Effector CD8-positive, alpha-beta T cell (primary cell): ENCODE data around the gene SLC25A42.
"Not testable (repeated sequence)": the region's sequence is repeated elsewhere in the genome, so short reads cannot be mapped to it uniquely, and the experiment has no call there.

Source experiments
- DNase-seq: peaks from one replicate; lab custom pipeline; 2025; lab: John Stamatoyannopoulos, UW

SLC25A42 gene

DNA sequence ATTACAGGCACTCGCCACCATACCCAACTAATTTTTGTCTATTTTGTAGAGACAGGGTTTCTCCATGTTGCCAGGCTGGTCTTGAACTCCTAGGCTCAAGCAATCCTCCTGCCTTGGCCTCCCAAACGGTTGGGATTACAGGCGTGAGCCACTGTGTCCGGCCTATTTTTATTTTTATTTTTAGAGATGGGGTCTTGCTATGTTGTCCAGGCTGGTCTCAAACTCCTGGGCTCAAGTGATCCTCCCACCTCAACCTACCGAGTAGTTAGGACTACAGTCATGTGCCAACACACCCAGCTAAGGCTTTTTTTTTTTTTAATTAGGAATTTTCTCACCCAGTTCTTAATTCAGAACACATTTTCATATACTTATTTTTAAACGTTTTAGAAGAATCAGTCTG is 71.9 kb downstream of the SLC25A42 start:
- DNase-seq: not testable (repeated sequence)

- DNase-seq: no peak
Measured at GRCh38 chr19:19137556-19138108, 73.8 kb downstream of the SLC25A42 start.

DNA sequence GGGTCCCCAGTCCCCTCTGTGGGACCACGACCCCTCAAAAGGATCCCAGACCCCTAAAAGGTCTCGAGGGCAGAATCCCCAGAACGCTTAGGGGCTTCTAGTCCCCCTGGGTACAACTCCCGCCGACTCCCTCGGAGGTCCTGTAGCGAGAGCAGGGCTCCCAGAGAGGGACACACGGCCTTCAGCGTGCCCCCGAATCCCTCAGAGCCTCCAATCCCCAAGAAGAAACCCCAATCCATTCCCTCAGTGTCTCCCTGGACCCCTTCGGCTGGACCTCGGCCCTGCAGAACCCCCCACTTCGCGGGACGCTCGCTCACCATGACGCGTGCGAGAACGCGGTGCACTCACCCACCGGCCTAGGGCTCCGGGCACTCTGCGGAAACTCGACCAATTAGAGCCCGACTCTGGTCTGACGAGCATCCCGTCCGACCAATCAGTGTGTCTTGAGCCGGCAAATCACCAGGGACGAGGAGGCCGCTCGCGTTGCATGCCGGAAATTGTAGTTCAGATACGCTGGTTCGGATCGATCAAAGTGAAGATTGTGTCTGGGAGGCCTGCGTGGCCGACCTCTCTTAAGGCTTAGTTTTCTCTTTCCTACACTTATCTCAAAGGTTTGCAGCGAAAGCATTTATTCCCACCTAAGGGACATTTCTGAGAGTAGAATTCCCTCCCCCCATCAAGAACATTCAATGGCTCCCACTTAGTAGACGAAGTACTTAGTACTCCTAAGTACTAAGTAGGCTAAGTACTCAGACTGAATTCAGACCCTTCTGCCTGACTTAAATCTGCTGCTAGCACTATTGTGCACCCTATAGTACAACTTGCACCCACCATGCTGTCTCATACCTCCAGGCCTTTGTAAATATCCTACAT is 74.6 kb downstream of the SLC25A42 start, which contains the start of gene TMEM161A:
TMEM161A (minus strand) TSS at position 370 of the 873 bp plus-strand sequence; CDS start at position 320, 50 bp downstream.
- peak; percentile 92 for DNase-seq

DNA sequence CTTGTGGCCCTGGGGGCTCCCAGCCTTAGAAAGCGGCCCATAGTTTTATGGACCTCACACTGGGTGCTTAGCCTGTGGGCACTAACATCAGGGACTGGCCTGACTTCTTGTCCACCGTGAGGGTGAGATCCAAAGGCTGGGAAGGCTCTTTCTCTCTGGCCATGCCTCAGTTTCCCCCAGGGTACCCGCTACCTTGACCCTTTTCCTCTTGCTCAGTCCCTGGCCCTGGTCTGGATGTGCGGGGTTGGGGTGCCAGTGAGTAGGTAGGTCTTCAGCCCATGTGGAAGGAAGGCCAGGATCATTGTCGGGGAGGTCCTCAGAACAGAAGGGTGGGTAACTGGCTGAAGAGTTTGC is 76.1 kb downstream of the SLC25A42 start:
- DNase-seq: no peak

DNA sequence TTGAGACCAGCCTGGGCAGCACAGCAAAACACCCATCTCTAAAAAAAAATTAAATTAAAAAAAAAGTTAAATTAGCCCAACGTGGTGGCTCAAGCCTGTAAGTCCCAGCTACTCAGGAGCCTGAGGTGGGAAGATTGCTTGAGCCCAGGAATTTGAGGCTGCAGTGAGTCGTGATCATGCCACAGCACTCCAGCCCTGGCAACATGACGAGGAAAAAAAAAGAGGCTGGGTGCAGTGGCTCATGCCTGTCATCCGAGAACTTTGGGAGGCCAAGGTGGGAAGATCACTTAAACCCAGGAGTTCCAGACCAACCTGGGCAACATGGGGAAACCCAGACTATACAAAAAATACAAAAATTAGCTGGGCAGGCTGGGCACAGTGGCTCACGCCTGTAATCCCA is 76.7 kb downstream of the SLC25A42 start:
- DNase-seq: no peak

- no peak for DNase-seq
Measured at GRCh38 chr19:19142347-19142746, 78.6 kb downstream of the SLC25A42 start.

- DNase-seq: no peak
Measured at GRCh38 chr19:19145281-19145680, 81.5 kb downstream of the SLC25A42 start.

- DNase-seq: peak; percentile 84
Measured at GRCh38 chr19:19145684-19146608, 82.2 kb downstream of the SLC25A42 start.

DNA sequence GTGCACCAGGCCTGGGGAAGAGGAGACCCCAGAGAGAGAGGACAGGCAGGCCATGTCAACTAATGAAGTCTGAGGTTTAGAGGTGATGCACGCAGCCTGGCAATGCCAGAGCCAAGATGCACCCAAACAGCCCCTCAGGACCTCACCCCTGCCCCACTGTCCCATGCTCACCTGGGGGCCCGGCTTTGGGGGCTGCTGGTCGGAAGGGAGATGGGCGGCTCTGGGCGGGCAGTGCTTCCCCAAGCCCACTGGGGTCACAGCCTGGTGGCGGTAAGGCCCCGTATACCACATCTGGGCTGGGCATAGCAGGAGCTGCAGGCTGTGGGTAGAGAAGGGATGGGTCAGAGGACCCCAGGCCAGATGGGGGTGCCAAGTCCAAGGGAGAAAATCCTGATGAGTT is 83.1 kb downstream of the SLC25A42 start:
- no peak for DNase-seq

- DNase-seq: no peak
Measured at GRCh38 chr19:19147344-19147743, 83.5 kb downstream of the SLC25A42 start.

GRCh38 chr19:19148504-19148903 is 84.7 kb downstream of the SLC25A42 start:
- DNase-seq: not testable (repeated sequence)

DNA sequence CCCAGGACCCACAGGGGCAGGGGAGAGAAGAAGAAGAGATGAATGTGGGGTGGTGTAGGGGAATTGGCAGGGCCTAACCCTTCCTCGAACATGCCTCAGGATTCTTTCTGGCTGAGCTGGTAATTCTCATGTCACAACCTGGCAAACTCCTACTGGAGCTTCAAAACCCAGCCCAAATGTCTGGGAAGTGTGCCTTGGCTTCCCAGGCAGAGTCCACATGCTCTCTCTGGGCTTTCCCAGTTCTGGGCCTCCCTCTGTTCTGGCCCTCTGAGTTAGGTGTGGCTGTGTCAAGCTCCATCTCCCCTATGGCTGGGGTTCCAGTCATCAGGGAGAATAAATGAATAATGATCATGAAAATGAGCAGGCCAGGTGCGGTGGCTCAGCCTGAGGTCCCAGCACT is 85.6 kb downstream of the SLC25A42 start:
- no peak for DNase-seq

- no peak for DNase-seq
Measured at GRCh38 chr19:19151418-19151817, 87.6 kb downstream of the SLC25A42 start.

GRCh38 chr19:19152668-19153384 is 89.0 kb downstream of the SLC25A42 start:
- DNase-seq: no peak

- DNase-seq: no peak
Measured at GRCh38 chr19:19154768-19155494, 91.1 kb downstream of the SLC25A42 start.

GRCh38 chr19:19155495-19156219 is 91.9 kb downstream of the SLC25A42 start:
- DNase-seq: no peak

DNA sequence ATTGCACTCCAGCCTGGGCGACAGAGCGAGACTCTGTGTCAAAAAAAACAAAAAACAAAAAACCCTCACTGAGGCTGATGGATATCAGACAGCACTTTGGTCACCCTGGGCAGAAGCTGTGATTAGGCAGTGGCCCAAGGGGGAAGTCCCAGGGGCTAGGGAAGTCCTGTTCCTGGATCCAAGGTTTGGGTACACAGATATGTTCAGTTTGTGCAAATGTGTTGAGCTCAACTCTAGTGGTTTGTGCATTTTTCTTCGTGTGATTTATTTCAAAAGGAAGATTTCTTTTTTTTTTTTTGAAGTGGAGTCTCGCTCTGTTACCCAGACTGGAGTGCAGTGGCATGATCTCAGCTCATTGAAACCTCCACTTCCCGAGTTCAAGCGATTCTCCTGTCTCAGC is 94.0 kb downstream of the SLC25A42 start:
- DNase-seq: no peak

GRCh38 chr19:19159534-19159933 is 95.7 kb downstream of the SLC25A42 start:
- DNase-seq: no peak

DNA sequence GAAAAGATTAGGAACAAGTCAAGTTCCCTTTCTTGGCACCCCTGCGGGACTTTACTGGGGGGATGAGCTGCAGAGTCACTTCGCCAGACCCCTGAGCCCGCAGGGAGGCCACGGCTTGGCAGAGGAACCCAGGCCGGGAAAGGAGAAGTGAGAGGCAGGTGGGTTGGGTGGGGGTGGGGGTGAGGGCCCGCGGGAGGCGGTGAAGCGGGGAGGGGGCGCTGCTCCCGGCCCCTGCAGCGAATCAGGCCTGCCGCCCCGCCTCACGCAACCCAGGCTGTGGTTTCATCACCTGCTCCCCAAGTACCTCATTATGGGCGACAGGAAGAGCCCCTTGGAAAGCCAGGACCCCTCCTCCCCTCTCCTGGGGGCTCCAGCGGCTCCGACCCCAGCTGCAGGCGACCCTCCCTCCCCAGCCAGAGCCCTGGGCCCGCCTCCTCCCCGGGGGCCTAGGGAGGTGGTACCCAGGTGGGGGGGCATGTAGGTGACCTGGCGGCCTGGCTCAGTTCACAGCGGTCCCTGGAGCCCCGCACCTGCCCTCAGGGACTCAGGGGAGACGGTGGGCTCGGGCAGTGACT is 96.8 kb downstream of the SLC25A42 start:
- no peak for DNase-seq

DNA sequence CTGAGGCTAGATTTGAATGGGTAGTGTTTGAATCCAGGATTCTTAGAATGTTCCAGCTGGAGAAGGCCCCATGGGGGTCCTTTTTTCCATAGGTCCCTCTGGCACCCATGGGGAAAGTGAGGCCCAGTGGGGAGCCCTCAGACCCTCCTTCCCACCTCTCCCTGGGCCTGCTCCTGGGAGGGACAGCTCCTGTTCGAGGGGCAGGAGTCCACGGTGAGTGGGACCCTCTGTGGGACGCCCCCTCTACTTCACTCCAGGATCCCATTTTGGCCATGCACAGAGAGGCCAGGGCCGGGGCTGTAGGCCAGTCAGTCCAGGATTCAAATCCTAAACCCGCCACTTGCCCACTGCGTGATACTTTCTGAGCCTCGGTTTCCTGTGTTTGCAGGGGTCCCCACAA is 98.7 kb downstream of the SLC25A42 start:
- no peak for DNase-seq
